ENCODE measurements around the gene CAMSAP2. TPM values are rescaled to one million over a fixed set of nuclear protein-coding genes. Genes with fewer than 3 reads are reported as not detected.

The CAMSAP2 gene
- total and polyA plus RNA-seq, 2 of the 4 experiments (the other 2 are of a cell fraction), result 8.3 to 29.4 TPM

DNA sequence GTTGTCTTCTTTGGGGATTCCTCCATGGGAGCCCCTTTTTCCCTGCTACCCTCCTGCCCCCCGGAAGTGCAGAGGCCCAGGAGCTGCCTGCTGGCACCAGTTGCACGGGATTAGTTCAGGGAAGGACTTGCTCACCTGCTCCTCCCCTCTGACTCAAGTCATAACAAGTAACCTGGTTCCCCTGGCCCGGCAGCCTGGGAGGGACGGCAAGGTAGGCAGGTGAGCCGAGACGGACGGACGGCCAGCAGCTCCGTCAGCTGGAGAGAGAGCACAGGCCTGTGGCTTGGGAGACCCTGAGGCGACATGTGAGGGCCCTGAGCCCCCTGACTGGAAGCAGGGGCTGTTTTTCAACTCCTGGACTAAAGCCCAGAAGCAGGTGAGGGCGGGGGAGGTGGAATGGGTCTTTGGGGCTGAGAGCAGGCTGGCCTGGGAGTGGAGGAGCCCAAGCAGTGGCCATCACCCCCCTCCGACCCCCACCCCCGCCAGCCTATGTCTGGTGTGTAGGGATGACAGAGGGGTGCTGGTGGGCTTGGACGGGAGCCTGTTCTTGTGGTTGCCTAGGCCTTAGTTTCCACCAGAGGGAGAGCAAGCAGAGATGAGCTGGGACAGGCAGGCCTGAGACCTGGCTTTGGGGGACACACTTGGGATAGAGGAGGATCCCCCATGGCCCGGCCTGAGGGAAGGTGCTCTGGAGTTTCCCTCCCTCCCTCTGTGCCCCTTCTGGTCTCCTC lies 156.2 kb downstream of the CAMSAP2 start, which contains the start of gene INAVA:
Gene INAVA (plus strand): TSS at position 189 of the 731 bp plus-strand sequence. CDS start 3,501 bp downstream, outside the sequence.
- DNase-seq (no peak), ATAC-seq (ENCODE audit: low read depth) (no peak)
- Histone ChIP-seq H3K9me3 (ENCODE audit: control insufficient read depth, insufficient read depth, low read length) (no peaks in the 10 kb centered on the region), H2BK120ac (ENCODE audit: low read depth, low read length) (no peak within 1 kb of the TSS), H3K9ac (ENCODE audit: low read depth, low read length) (no peak within 1 kb of the TSS), H4K20me1 (ENCODE audit: insufficient read depth, low read length) (no peaks in the 10 kb centered on the region; the same call in 1 of the 2 replicates), H3K56ac (ENCODE audit: extremely low read depth, insufficient read depth, low read length) (no peak within 1 kb of the TSS), H3K36me3 (ENCODE audit: control insufficient read depth, insufficient read depth, low read length) (no peaks in the 10 kb centered on the region), H2BK20ac (ENCODE audit: low read depth, low read length) (no peak within 1 kb of the TSS), H2AFZ (replicated peaks; ENCODE audit: low read length, poor library complexity) (no peak within 1 kb of the TSS), H3K27ac (ENCODE audit: insufficient read depth, low read length) (no peak within 1 kb of the TSS), H3K4me2 (ENCODE audit: low read depth, low read length) (no peak within 1 kb of the TSS), H3K4me1 (ENCODE audit: control insufficient read depth, insufficient read depth, low read length) (peaks cover 3% of the 10 kb centered on the region; the same call in 1 of the 2 replicates), H4K5ac (ENCODE audit: low read depth, low read length) (no peak within 1 kb of the TSS), H3K4me3 (ENCODE audit: insufficient read depth, low read depth, low read length) (no peak within 1 kb of the TSS), H2BK5ac (ENCODE audit: low read depth, low read length, poor library complexity, severe bottlenecking) (no peak within 1 kb of the TSS), H4K91ac (ENCODE audit: insufficient read depth, low read depth, low read length) (no peak within 1 kb of the TSS), H3K27me3 (ENCODE audit: control insufficient read depth, insufficient read depth, low read length) (peaks cover 52% of the 10 kb centered on the region), H4K8ac (ENCODE audit: low read depth in 2 of 2, low read length in 2 of 2) (no peak within 1 kb of the TSS), H3K4ac (ENCODE audit: low read depth, low read length) (no peak within 1 kb of the TSS), H3K23ac (ENCODE audit: low read depth, low read length) (no peak within 1 kb of the TSS), H3K9me1 (ENCODE audit: insufficient read depth, low read length) (peaks cover 3% of the 10 kb centered on the region; the same call in 1 of the 2 replicates), H3K18ac (ENCODE audit: low read depth, low read length) (no peak within 1 kb of the TSS), H2AK5ac (ENCODE audit: low read depth, low read length) (no peak within 1 kb of the TSS), H2BK15ac (ENCODE audit: low read depth, low read length) (no peak within 1 kb of the TSS), H3K79me1 (ENCODE audit: low read depth in 1 of 2, low read length in 2 of 2) (no peaks in the 10 kb centered on the region), H2AK9ac (replicated peaks; ENCODE audit: low read depth, low read length, poor library complexity) (no peak within 1 kb of the TSS), H3K14ac (replicated peaks; ENCODE audit: low read depth, low read length) (no peak within 1 kb of the TSS)
- ChIA-PET CTCF (no interaction called here), POLR2A (ENCODE audit: unreplicated experiment) (no interaction called here)
- WGBS, 2 experiments (ENCODE audit: extremely low coverage in 2 of 2, insufficient read length in 1 of 2), result 87% methylated on average over 3 of the region's 15 CpGs; no CpG with 5 or more reads in 1 of the 2 experiments
- TF ChIP-seq SMC3 (IDR thresholded peaks at IDR 0.05; ENCODE audit: low read depth, low read length), result no peak
- no peak for TF ChIP-seq CHD1 (IDR thresholded peaks at IDR 0.05; ENCODE audit: low read depth, low read length)
- TF ChIP-seq POLR2A (IDR thresholded peaks at IDR 0.05; ENCODE audit: low read depth, low read length), result no peak
- TF ChIP-seq RFX5 (IDR thresholded peaks at IDR 0.05; ENCODE audit: low read depth, low read length), result no peak
- TF ChIP-seq MAZ (IDR thresholded peaks at IDR 0.05; ENCODE audit: borderline replicate concordance, low read depth, low read length), result no peak
- TF ChIP-seq, protein P1, sequence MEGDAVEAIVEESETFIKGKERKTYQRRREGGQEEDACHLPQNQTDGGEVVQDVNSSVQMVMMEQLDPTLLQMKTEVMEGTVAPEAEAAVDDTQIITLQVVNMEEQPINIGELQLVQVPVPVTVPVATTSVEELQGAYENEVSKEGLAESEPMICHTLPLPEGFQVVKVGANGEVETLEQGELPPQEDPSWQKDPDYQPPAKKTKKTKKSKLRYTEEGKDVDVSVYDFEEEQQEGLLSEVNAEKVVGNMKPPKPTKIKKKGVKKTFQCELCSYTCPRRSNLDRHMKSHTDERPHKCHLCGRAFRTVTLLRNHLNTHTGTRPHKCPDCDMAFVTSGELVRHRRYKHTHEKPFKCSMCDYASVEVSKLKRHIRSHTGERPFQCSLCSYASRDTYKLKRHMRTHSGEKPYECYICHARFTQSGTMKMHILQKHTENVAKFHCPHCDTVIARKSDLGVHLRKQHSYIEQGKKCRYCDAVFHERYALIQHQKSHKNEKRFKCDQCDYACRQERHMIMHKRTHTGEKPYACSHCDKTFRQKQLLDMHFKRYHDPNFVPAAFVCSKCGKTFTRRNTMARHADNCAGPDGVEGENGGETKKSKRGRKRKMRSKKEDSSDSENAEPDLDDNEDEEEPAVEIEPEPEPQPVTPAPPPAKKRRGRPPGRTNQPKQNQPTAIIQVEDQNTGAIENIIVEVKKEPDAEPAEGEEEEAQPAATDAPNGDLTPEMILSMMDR (conservative IDR thresholded peaks at IDR 0.05; ENCODE audit: low read depth, low read length), result no peak
- no peak for TF ChIP-seq RCOR1 (IDR thresholded peaks at IDR 0.05; ENCODE audit: insufficient replicate concordance, low read length)
- TF ChIP-seq MXI1 (IDR thresholded peaks at IDR 0.05; ENCODE audit: borderline replicate concordance, low read depth, low read length), result no peak
- TF ChIP-seq CEBPB (IDR thresholded peaks at IDR 0.05; ENCODE audit: low read depth, low read length), result no peak
- TF ChIP-seq NFE2L2 (IDR thresholded peaks at IDR 0.05; ENCODE audit: low read depth, low read length), result no peak
- TF ChIP-seq RAD21 (IDR thresholded peaks at IDR 0.05; ENCODE audit: low read length), result no peak
- no peak for TF ChIP-seq MAFK (IDR thresholded peaks at IDR 0.05; ENCODE audit: low read depth, low read length)
- TF ChIP-seq, protein P2, sequence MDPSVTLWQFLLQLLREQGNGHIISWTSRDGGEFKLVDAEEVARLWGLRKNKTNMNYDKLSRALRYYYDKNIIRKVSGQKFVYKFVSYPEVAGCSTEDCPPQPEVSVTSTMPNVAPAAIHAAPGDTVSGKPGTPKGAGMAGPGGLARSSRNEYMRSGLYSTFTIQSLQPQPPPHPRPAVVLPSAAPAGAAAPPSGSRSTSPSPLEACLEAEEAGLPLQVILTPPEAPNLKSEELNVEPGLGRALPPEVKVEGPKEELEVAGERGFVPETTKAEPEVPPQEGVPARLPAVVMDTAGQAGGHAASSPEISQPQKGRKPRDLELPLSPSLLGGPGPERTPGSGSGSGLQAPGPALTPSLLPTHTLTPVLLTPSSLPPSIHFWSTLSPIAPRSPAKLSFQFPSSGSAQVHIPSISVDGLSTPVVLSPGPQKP (IDR thresholded peaks at IDR 0.05; ENCODE audit: borderline replicate concordance, low read depth, low read length), result no peak
- TF ChIP-seq FOS (IDR thresholded peaks at IDR 0.05; ENCODE audit: low read depth, low read length), result no peak
- no peak for TF ChIP-seq BHLHE40 (IDR thresholded peaks at IDR 0.05; ENCODE audit: low read depth, low read length)
- TF ChIP-seq, protein P3, sequence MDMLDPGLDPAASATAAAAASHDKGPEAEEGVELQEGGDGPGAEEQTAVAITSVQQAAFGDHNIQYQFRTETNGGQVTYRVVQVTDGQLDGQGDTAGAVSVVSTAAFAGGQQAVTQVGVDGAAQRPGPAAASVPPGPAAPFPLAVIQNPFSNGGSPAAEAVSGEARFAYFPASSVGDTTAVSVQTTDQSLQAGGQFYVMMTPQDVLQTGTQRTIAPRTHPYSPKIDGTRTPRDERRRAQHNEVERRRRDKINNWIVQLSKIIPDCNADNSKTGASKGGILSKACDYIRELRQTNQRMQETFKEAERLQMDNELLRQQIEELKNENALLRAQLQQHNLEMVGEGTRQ (IDR thresholded peaks at IDR 0.05; ENCODE audit: low read depth, low read length), result no peak
- BruUV-seq (replicated peaks), result no TSS peak
- dilution Hi-C loops (cut with HindIII; ENCODE audit: low sequenced_read_pairs, unreplicated experiment), result no loop called here
- intact Hi-C loops (cut with micrococcal nuclease), result no loop called here
- in situ Hi-C loops (cut with MboI; ENCODE audit: low sequenced_read_pairs), result no loop called here

Data from IMR-90 (cell line).